Duodenal mucosa (tissue), 2 donors: ENCODE data around the gene CSNK1E.

Experiments used
- H3K27ac ChIP-seq: one replicate; pipeline ENCODE4 v1.7.0; 2013; ENCODE audit warnings: low read depth, low read length
- H3K27me3 ChIP-seq, 2 donors: one replicate each; pipeline ENCODE4 v1.7.0; 2013; ENCODE audit warnings: low read length in 2 of 2, control low read depth in 1 of 2; ENCODE audit not compliant: insufficient read depth in 2 of 2, control insufficient read depth in 1 of 2
- H3K36me3 ChIP-seq, 2 donors: one replicate each; pipeline ENCODE4 v1.7.0; 2013; ENCODE audit warnings: low read length in 2 of 2, control low read depth in 1 of 2; ENCODE audit not compliant: insufficient read depth in 2 of 2, control insufficient read depth in 1 of 2
- H3K4me1 ChIP-seq, 2 donors: one replicate each; pipeline ENCODE4 v1.7.0; 2013; ENCODE audit warnings: low read length in 2 of 2, control low read depth in 1 of 2; ENCODE audit not compliant: insufficient read depth in 2 of 2, control insufficient read depth in 1 of 2
- H3K4me3 ChIP-seq, 2 donors: one replicate each; pipeline ENCODE4 v1.7.0; 2013; ENCODE audit warnings: low read length in 2 of 2, low read depth in 1 of 2
- H3K9ac ChIP-seq, 2 donors: one replicate each; pipeline ENCODE4 v1.7.0; 2013; ENCODE audit warnings: low read length in 2 of 2, low read depth in 1 of 2
- H3K9me3 ChIP-seq, 2 donors: one replicate each; pipeline ENCODE4 v1.7.0; 2013; ENCODE audit warnings: low read length in 2 of 2, control low read depth in 1 of 2; ENCODE audit not compliant: control insufficient read depth in 1 of 2

The CSNK1E gene

DNA sequence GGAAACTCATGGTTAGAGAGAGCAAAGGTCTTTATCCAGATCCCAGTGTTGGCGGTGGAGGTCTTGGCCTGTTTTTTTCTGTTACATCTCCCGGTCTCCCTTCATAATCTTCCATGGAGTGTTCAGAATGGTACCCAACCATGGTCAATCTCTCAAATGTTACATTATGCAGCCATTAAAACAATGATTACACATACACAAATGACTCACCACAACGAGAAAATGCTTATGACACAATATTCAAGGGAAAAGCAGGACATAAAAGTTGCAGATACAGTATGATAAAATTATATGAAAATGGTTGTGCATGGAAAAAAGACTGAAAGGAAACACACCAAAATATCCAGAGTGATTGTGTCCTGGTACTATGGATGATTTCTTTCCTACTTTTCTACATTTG lies 17.8 kb upstream of the CSNK1E start:
- Histone ChIP-seq H3K36me3 (no peaks in the 10 kb centered on the region), H3K27me3 (no peaks in the 10 kb centered on the region), H3K4me3 (no peak overlapping the region), H3K9ac (no peak overlapping the region), H3K27ac (no peak overlapping the region), H3K9me3 (no peaks in the 10 kb centered on the region), H3K4me1 (peaks cover 3 to 6% of the 10 kb centered on the region in 2 donors)

- no peak overlapping the region for H3K27ac ChIP-seq
- H3K9me3 ChIP-seq = no peaks in the 10 kb centered on the region
- no peaks in the 10 kb centered on the region for H3K4me1 ChIP-seq
- no peak overlapping the region for H3K4me3 ChIP-seq
- no peaks in the 10 kb centered on the region for H3K27me3 ChIP-seq
- H3K36me3 ChIP-seq = no peaks in the 10 kb centered on the region
- no peak overlapping the region for H3K9ac ChIP-seq
These were observed 10.6 kb upstream of the CSNK1E start for GRCh38 chr22:38327805-38328204.

DNA sequence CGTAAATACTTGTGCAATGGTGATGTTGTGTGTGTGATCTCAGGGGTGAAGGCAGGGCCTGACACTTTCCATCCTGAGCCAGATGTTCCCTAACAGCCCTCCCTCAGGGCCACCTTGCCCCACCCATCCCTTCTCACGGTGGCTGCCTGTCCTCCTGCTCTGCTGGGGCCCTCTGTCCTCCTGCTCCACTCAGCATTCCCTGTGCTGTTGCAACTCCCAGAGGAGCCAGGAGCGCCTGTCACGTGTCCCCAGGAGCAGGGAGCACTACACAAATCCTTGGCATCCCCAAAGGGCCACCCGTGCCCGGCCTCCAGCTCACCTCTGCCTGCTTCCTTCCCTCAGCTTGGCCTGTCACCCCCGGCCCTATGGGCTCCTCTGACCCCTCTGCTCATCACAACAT lies 10.2 kb upstream of the CSNK1E start:
- H3K27me3 ChIP-seq = no peaks in the 10 kb centered on the region
- no peak overlapping the region for H3K27ac ChIP-seq
- no peak overlapping the region for H3K4me3 ChIP-seq
- no peak overlapping the region for H3K9ac ChIP-seq
- no peaks in the 10 kb centered on the region for H3K4me1 ChIP-seq
- no peaks in the 10 kb centered on the region for H3K36me3 ChIP-seq
- no peaks in the 10 kb centered on the region for H3K9me3 ChIP-seq

DNA sequence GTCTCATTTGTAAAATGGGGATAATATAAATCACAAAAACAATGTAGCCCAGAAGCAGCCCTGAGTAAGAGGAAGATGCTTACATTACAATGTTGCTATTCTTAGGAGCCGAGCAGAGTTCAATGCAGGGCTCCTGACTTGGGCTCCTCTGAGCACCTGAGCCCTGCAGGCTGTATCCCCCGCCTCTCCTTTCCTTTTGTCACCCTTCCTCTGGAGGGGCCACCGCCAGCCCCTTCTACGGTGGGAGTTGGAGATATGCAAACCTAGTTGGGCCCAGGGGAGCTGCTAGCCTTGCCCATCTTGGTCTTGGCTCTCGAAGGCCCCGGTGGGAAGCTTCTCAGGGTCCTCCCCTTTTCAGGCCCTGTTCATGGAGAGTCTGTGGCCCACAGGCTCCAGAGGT lies 8.4 kb upstream of the CSNK1E start:
- Histone ChIP-seq H3K4me3 (no peak overlapping the region), H3K9ac (no peak overlapping the region), H3K9me3 (no peaks in the 10 kb centered on the region), H3K27me3 (no peaks in the 10 kb centered on the region), H3K27ac (no peak overlapping the region), H3K4me1 (no peaks in the 10 kb centered on the region), H3K36me3 (no peaks in the 10 kb centered on the region)

GRCh38 chr22:38320605-38321402 lies 3.6 kb upstream of the CSNK1E start:
- no peaks in the 10 kb centered on the region for H3K27me3 ChIP-seq
- H3K9ac ChIP-seq = no peak overlapping the region
- H3K27ac ChIP-seq = no peak overlapping the region
- no peaks in the 10 kb centered on the region for H3K36me3 ChIP-seq
- H3K4me3 ChIP-seq = no peak overlapping the region
- no peaks in the 10 kb centered on the region for H3K9me3 ChIP-seq
- peaks cover 12 to 18% of the 10 kb centered on the region in 2 donors for H3K4me1 ChIP-seq

GRCh38 chr22:38318792-38319773 lies 1.9 kb upstream of the CSNK1E start:
- H3K4me3 ChIP-seq = no peak overlapping the region
- H3K27me3 ChIP-seq = no peaks in the 10 kb centered on the region
- no peaks in the 10 kb centered on the region for H3K36me3 ChIP-seq
- no peak overlapping the region for H3K27ac ChIP-seq
- H3K4me1 ChIP-seq = peaks cover 24 to 28% of the 10 kb centered on the region in 2 donors
- H3K9ac ChIP-seq = peak overlapping the region; percentile 88 to 95
- H3K9me3 ChIP-seq = no peaks in the 10 kb centered on the region

GRCh38 chr22:38317995-38318715 lies 922 bp upstream of the CSNK1E start:
- Histone ChIP-seq H3K9me3 (no peaks in the 10 kb centered on the region), H3K9ac (peak overlapping the region; percentile 88 to 95), H3K4me3 (peak overlapping the region; percentile 70 to 71), H3K36me3 (no peaks in the 10 kb centered on the region), H3K27me3 (no peaks in the 10 kb centered on the region), H3K4me1 (peaks cover 34% of the 10 kb centered on the region in 2 donors), H3K27ac (peak overlapping the region; percentile 82)

GRCh38 chr22:38316364-38317121 lies 690 bp downstream of the CSNK1E start:
- Histone ChIP-seq H3K4me1 (peaks cover 40 to 46% of the 10 kb centered on the region in 2 donors), H3K4me3 (peak overlapping the region; percentile 59 to 65), H3K36me3 (peaks cover 6 to 9% of the 10 kb centered on the region in 2 donors), H3K27me3 (no peaks in the 10 kb centered on the region), H3K9ac (peak overlapping the region; percentile 58 to 86), H3K9me3 (no peaks in the 10 kb centered on the region), H3K27ac (peak overlapping the region; percentile 91)

GRCh38 chr22:38315823-38316363 lies 1.3 kb downstream of the CSNK1E start:
- Histone ChIP-seq H3K4me1 (peaks cover 47 to 53% of the 10 kb centered on the region in 2 donors), H3K36me3 (peaks cover 6 to 11% of the 10 kb centered on the region in 2 donors), H3K27me3 (no peaks in the 10 kb centered on the region), H3K27ac (peak overlapping the region; percentile 91), H3K9me3 (no peaks in the 10 kb centered on the region), H3K4me3 (peak overlapping the region; percentile 59 to 65), H3K9ac (peak overlapping the region; percentile 58 to 86)
